CD14-positive monocyte (primary cell): ENCODE data around the gene PRDX3. TPM values are rescaled to one million over a fixed set of nuclear protein-coding genes. Genes with fewer than 3 reads are reported as not detected.

Experiments used
- DNase-seq, 3 donors: peaks; one replicate each; pipeline ENCODE4 v3.0.0-alpha.2; 2011 to 2022
- H2AFZ ChIP-seq: 2 replicates; pipeline ENCODE4 v1.6.0; 2012; ENCODE audit warnings: mild to moderate bottlenecking, low read depth, low read length, inconsistent platforms; ENCODE audit not compliant: insufficient read depth, poor library complexity, severe bottlenecking
- H3K27ac ChIP-seq, 2 donors: 1 replicate in 1 of 2; 2 replicates in 1 of 2; pipeline ENCODE4 v1.5.1; 2012 to 2013; ENCODE audit warnings: low read length in 2 of 2, control low read depth in 1 of 2, inconsistent platforms in 1 of 2, low read depth in 1 of 2, mild to moderate bottlenecking in 1 of 2
- H3K27me3 ChIP-seq, 2 donors: one replicate each; pipeline versions ENCODE4 v1.6.0 to v1.6.1; 2011 to 2013; ENCODE audit warnings: low read length in 2 of 2; ENCODE audit not compliant: control insufficient read depth in 2 of 2, insufficient read depth in 2 of 2
- H3K36me3 ChIP-seq, 2 donors: replicated peaks in 1 of 2; 1 replicate in 1 of 2; 2 replicates in 1 of 2; pipeline versions ENCODE4 v1.5.1 to v1.6.1; 2012 to 2013; ENCODE audit warnings: low read length in 2 of 2, control low read depth in 1 of 2, inconsistent platforms in 1 of 2, mild to moderate bottlenecking in 1 of 2; ENCODE audit not compliant: insufficient read depth in 2 of 2, control insufficient read depth in 1 of 2
- H3K4me1 ChIP-seq, 2 donors: 1 replicate in 1 of 2; 2 replicates in 1 of 2; pipeline versions ENCODE4 v1.5.1 to v1.6.1; 2012 to 2013; ENCODE audit warnings: low read length in 2 of 2, control low read depth in 1 of 2, inconsistent platforms in 1 of 2, mild to moderate bottlenecking in 1 of 2, moderate library complexity in 1 of 2; ENCODE audit not compliant: insufficient read depth in 2 of 2, control insufficient read depth in 1 of 2
- H3K4me2 ChIP-seq: replicated peaks from 2 replicates; pipeline ENCODE3; 2012; ENCODE audit warnings: low read length, moderate library complexity, mild to moderate bottlenecking; ENCODE audit not compliant: poor library complexity, severe bottlenecking; ENCODE audit errors: extremely low read depth
- H3K4me3 ChIP-seq, 3 experiments: fragments of 200-600 bp in 1 of 3; sonication (generic) in 1 of 3; replicated peaks in 1 of 3; 1 replicate in 2 of 3; 2 replicates in 1 of 3; pipeline ENCODE4 v1.5.1; 2011 to 2013; ENCODE audit warnings: low read length in 3 of 3, mild to moderate bottlenecking in 3 of 3, control low read depth in 2 of 3, low read depth in 2 of 3, inconsistent platforms in 1 of 3, moderate library complexity in 1 of 3
- H3K79me2 ChIP-seq: 2 replicates; pipeline ENCODE4 v1.6.0; 2012; ENCODE audit warnings: mild to moderate bottlenecking, control low read depth, inconsistent platforms, low read length, moderate library complexity; ENCODE audit not compliant: insufficient read depth
- H3K9ac ChIP-seq: 2 replicates; pipeline ENCODE4 v1.6.0; 2017; ENCODE audit warnings: low read length, mild to moderate bottlenecking; ENCODE audit not compliant: insufficient read depth, poor library complexity, severe bottlenecking
- H3K9me3 ChIP-seq, 2 donors: replicated peaks in 1 of 2; 1 replicate in 1 of 2; 2 replicates in 1 of 2; pipeline versions ENCODE4 v1.5.1 to v1.6.1; 2012 to 2013; ENCODE audit warnings: low read length in 2 of 2, control low read depth in 1 of 2; ENCODE audit not compliant: control insufficient read depth in 1 of 2, insufficient read depth in 1 of 2
- H4K20me1 ChIP-seq: 2 replicates; pipeline ENCODE4 v1.6.0; 2012; ENCODE audit warnings: mild to moderate bottlenecking, low read length, control low read depth, moderate library complexity; ENCODE audit not compliant: insufficient read depth
- H3K27ac Mint-ChIP-seq, 7 donors: one replicate each; pipeline ENCODE4 v1.8.0; 2020; ENCODE audit warnings: mild to moderate bottlenecking in 7 of 7, mixed read lengths in 7 of 7, moderate library complexity in 6 of 7, inconsistent platforms in 2 of 7
- H3K27me3 Mint-ChIP-seq, 3 donors: one replicate each; pipeline ENCODE4 v1.8.0; 2021 to 2022; ENCODE audit warnings: low read depth in 3 of 3, mild to moderate bottlenecking in 3 of 3, mixed read lengths in 3 of 3, moderate library complexity in 3 of 3, inconsistent platforms in 1 of 3
- H3K36me3 Mint-ChIP-seq, 2 donors: one replicate each; pipeline ENCODE4 v1.8.0; 2020; ENCODE audit warnings: mixed read lengths in 2 of 2, inconsistent platforms in 1 of 2, mild to moderate bottlenecking in 1 of 2
- H3K4me1 Mint-ChIP-seq: one replicate; pipeline ENCODE4 v1.8.0; 2020; ENCODE audit warnings: mild to moderate bottlenecking, mixed read lengths
- H3K4me3 Mint-ChIP-seq, 2 donors: one replicate each; pipeline ENCODE4 v1.8.0; 2020; ENCODE audit warnings: mild to moderate bottlenecking in 2 of 2, mixed read lengths in 2 of 2, moderate library complexity in 1 of 2
- H3K9me3 Mint-ChIP-seq, 7 donors: one replicate each; pipeline ENCODE4 v1.8.0; 2020 to 2022; ENCODE audit warnings: mixed read lengths in 7 of 7, mild to moderate bottlenecking in 6 of 7, moderate library complexity in 6 of 7, inconsistent platforms in 2 of 7
- CTCF ChIP-seq: fragments of 200-600 bp; IDR thresholded peaks from one replicate; pipeline ENCODE4 v1.8.0; 2022; ENCODE audit warnings: antibody characterized with exemption, mild to moderate bottlenecking
- WGBS: methylation state at CpG from one replicate; pipeline ENCODE4 v1.1.5; 2013; ENCODE audit warnings: missing lambda C conversion rate; ENCODE audit not compliant: insufficient coverage; 5-methylcytosine and 5-hydroxymethylcytosine counted together
- intact Hi-C, 2 donors: fragments of 100-400 bp; cut with micrococcal nuclease; formaldehyde crosslinking; loops; one replicate each; pipeline versions ENCODE4 v1.15.0 to v1.15.1; 2023
- polyA plus RNA-seq, 3 donors: library from polyadenylated mRNA; depleted of rRNA in 1 of 3; unstranded in 2 of 3; stranded (reverse) in 1 of 3; fragments of 300-500 nt in 2 of 3; fragments of >200 nt in 1 of 3; fragmentation: Illumina TruSeq in 2 of 3; gene quantifications; 1 replicate in 2 of 3; 2 replicates in 1 of 3; pipeline ENCODE4 v1.2.3, GENCODE V29; 2012 to 2021

The PRDX3 gene
- polyA plus RNA-seq, 3 donors = 81.9 to 459 (median 410) TPM

- Histone ChIP-seq H3K27ac (peak overlapping the region in 1 of 2 donors; percentile 10), H3K4me3 (no peak overlapping the region), H3K27me3 (no peaks in the 10 kb centered on the region), H3K9ac (no peak overlapping the region), H3K79me2 (no peaks in the 10 kb centered on the region), H2AFZ (peak overlapping the region; percentile 19), H3K9me3 (no peaks in the 10 kb centered on the region), H4K20me1 (no peaks in the 10 kb centered on the region), H3K4me1 (peaks cover 8 to 12% of the 10 kb centered on the region in 2 donors), H3K4me2 (no peak overlapping the region), H3K36me3 (no peaks in the 10 kb centered on the region)
- peak overlapping the region in 4 of 7 donors; percentile 39 to 79 (median 58) for H3K27ac Mint-ChIP-seq
- H3K9me3 Mint-ChIP-seq = no peaks in the 10 kb centered on the region
- no peak overlapping the region for H3K4me3 Mint-ChIP-seq
- intact Hi-C loops = loop anchor here (5.0 to 10.0 kb wide), 2 partner anchors 247 to 249 kb away; no protein-coding TSS in a partner anchor
- no peaks in the 10 kb centered on the region for H3K36me3 Mint-ChIP-seq
- H3K27me3 Mint-ChIP-seq = peaks cover 3 to 5% (median 3%) of the 10 kb centered on the region in 3 donors
- DNase-seq = peak in 2 of 3 donors; percentile 29 to 39
- H3K4me1 Mint-ChIP-seq = peaks cover 21% of the 10 kb centered on the region
- no peak for TF ChIP-seq CTCF
- WGBS = 47% methylated on average over 3 of the region's 4 CpGs
These were observed 19.3 kb upstream of the PRDX3 start for GRCh38 chr10:119197921-119198320.

- DNase-seq = no peak
- intact Hi-C loops = loop anchor here in 1 of 2 donors (10.0 kb wide), 1 partner anchor 253 kb away; no protein-coding TSS in a partner anchor
- Histone ChIP-seq H3K36me3 (no peaks in the 10 kb centered on the region), H3K9ac (no peak overlapping the region), H4K20me1 (no peaks in the 10 kb centered on the region), H3K27me3 (no peaks in the 10 kb centered on the region), H2AFZ (no peak overlapping the region), H3K9me3 (no peaks in the 10 kb centered on the region), H3K4me3 (no peak overlapping the region), H3K79me2 (no peaks in the 10 kb centered on the region), H3K27ac (no peak overlapping the region), H3K4me2 (no peak overlapping the region), H3K4me1 (peaks cover 11 to 25% of the 10 kb centered on the region in 2 donors)
- H3K27ac Mint-ChIP-seq = peak overlapping the region in 1 of 7 donors; percentile 54
- no peaks in the 10 kb centered on the region for H3K9me3 Mint-ChIP-seq
- 50% methylated on average over 2 of the region's 4 CpGs for whole genome bisulfite sequencing
- peaks cover 25% of the 10 kb centered on the region for H3K4me1 Mint-ChIP-seq
- no peak overlapping the region for H3K4me3 Mint-ChIP-seq
- peaks cover 0 to 3% (median 1%) of the 10 kb centered on the region in 3 donors for H3K27me3 Mint-ChIP-seq
- no peaks in the 10 kb centered on the region for H3K36me3 Mint-ChIP-seq
- no peak for TF ChIP-seq CTCF
These were observed 13.3 kb upstream of the PRDX3 start for GRCh38 chr10:119191881-119192280.
